HFF-Myc (cell line): ENCODE measurements around the gene TBC1D22A.

Experiments used
- DNase-seq: peaks from one replicate; pipeline ENCODE4 v3.0.0-alpha.2; 2011; ENCODE audit warnings: low read depth; ENCODE audit errors: extremely low read depth
- H3K4me3 ChIP-seq: replicated peaks from 2 replicates; pipeline ENCODE4 v1.5.1; 2011; ENCODE audit warnings: low read depth, mild to moderate bottlenecking, control low read depth, low read length
- TF ChIP-seq, protein P1 (sequence below): IDR thresholded peaks from 2 replicates; pipeline ENCODE4 v1.5.1; 2012; ENCODE audit warnings: mild to moderate bottlenecking, low read depth, low read length, control low read depth; ENCODE audit errors: missing control alignments

TBC1D22A gene

DNA sequence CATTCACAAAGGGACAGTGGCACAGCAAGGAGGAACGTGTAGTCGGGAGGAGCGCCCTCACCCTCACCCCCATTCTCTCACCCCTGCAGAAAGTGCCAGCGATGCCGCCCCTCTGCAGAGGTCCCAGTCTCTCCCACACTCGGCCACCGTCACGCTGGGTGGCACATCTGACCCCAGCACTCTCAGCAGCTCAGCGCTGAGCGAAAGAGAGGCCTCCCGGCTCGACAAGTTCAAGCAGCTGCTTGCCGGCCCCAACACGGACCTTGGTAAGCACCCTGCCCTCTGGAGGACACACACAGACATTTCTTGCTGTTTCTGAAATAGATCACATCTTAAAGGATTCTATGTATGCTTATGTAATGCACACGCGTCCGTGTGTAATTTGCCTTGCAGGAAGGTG is 34.9 kb downstream of the TBC1D22A start:
- TF ChIP-seq, protein P1, sequence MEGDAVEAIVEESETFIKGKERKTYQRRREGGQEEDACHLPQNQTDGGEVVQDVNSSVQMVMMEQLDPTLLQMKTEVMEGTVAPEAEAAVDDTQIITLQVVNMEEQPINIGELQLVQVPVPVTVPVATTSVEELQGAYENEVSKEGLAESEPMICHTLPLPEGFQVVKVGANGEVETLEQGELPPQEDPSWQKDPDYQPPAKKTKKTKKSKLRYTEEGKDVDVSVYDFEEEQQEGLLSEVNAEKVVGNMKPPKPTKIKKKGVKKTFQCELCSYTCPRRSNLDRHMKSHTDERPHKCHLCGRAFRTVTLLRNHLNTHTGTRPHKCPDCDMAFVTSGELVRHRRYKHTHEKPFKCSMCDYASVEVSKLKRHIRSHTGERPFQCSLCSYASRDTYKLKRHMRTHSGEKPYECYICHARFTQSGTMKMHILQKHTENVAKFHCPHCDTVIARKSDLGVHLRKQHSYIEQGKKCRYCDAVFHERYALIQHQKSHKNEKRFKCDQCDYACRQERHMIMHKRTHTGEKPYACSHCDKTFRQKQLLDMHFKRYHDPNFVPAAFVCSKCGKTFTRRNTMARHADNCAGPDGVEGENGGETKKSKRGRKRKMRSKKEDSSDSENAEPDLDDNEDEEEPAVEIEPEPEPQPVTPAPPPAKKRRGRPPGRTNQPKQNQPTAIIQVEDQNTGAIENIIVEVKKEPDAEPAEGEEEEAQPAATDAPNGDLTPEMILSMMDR: peak; percentile 22
- no peak for DNase-seq
- no peak overlapping the region for H3K4me3 ChIP-seq

DNA sequence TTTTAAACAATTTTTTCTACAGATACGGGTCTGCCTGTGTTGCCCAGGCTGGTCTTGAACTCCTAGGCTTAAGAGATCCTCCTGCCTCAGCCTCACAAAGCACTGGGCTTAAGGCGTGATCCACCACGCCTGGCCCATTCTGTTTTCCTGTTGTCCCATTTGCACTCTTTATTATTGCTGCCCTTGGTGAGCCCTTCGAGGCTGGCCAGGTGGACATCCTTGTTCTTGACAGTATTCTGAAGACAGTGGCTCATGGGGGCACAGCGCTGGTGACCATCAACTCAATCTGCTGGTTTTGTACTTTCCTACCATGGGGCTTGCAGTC is 35.6 kb downstream of the TBC1D22A start:
- H3K4me3 ChIP-seq: no peak overlapping the region
- TF ChIP-seq, protein P1: no peak
- no peak for DNase-seq

DNA sequence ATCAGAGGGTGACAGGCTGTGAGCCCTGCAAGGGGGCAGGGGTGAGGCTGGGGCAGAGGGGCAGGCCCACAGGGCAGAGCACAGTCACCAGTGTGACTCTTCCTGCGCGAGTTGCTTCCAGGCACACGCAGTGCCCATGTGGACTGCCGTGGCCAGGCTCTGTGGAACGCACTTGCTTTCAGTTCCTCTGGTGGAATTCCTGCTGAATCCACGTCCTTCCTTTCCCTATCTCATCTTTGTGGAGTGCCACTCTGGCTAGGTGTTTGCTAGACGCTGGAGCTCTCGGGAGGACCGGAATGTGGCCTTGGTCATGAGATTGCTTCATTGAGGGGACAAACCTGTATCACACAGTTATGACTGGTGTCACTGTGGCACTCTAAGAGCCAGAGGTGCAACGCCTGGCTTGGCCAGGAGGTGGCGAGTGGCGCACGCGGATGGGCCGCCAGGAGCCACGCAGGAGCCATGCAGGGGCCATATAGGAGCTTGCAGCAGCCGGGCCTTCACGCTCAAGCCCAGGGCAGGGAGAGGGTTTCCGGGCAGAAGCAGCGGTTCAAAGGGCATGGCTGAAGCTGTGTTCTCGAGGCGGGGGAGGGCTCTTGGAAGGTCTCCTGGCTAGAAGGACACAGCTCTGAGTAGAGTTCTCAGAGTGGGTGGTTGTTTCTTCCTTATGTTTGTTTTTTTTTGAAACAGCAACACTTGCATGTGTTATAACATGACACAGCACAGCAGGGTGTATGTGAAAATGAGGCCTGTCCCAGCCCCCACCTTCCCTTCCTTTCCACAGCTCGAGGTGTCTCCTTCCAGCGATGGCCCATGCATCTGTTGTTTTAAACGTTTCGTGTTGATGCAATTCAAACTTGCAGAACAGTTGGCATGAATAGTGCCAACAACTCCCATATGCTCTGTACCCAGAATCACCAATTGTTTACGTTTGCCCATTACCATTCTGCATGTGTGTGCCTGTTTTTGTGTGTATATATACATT is 36.2 kb downstream of the TBC1D22A start:
- no peak overlapping the region for H3K4me3 ChIP-seq
- TF ChIP-seq, protein P1: peak; percentile 98
- DNase-seq: peak; percentile 42

DNA sequence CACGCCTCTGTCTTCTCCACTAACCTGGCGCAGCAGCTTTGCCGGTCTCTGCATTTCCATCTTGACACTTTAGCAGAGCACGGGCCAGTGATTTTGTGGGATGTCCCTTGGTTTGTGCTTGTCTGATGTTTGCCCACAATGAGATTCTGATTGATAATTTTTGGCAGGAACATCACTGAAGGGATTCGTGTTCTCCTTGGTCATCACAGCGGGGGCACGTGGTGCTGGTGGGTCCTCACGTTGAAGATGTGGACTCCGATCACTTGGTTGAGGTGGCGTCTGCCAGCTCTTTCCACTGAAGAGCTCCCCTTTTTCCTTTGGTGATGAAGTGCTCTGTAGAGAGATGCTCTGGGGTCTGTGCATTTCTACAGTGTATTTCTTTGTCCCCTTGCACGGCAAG is 37.2 kb downstream of the TBC1D22A start:
- H3K4me3 ChIP-seq: no peak overlapping the region
- no peak for DNase-seq
- TF ChIP-seq, protein P1: no peak

DNA sequence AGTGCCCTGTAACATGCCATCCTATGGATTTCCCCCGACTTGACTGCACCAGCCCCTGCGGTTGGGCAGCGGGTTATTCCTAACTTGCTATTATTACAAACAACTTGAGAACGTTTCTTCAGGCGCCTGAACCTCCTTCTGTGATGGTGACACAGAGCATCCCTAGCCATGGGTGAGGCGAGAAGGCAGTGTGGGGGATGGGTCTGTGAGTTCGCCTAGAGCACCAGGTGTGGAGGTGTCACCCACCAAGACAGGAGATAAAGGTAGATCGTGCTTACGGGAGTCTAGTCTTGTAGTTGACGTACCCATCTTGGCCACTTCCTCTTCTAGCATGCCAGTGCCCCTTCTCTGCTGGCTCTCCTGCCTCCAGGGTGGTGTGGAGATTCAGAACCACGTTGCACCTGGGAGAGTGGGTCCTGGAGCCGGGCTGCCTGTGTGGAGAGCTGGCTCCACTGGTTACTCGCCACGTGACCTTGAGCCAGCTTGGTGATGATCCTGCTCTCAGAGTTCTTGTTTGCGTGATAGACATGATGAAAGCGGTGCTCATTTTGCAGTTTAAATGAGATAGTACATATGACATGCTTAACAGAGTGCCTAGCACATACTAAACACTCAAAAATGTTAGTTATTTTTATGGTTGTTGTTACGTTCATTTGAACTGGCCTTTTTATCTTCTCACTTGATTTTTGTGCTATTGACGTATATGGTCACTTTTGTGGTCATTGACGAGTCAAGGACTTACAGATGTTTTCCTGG is 37.8 kb downstream of the TBC1D22A start:
- DNase-seq: no peak
- no peak overlapping the region for H3K4me3 ChIP-seq
- TF ChIP-seq, protein P1: no peak

DNA sequence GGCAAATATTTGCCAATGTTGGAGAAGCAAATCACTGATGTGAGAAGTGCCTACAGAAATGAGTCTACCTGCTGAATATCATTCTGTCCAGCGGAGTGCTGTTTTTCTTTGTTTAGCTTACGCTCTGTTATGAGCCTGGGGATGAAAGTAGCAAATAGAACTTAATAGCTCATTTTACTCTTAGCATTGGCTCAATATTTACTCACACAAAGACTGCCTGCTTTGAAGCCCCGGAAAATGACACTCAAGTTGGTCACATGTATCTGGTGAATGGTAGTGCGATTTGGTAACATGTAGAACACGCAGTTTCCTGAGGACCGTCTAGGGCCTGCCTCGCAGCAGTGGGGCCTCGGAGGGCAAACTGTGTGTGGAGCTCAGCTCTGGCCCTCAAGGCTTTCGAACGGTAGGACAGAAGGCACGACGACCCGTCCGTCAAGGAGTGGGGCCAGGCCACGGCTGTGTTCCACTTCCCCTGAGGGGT is 38.9 kb downstream of the TBC1D22A start:
- H3K4me3 ChIP-seq: no peak overlapping the region
- no peak for DNase-seq
- TF ChIP-seq, protein P1: no peak
